Astrocyte of the hippocampus (primary cell): ENCODE measurements around the gene PHLDB1.
"Not testable (repeated sequence)": the region's sequence is repeated elsewhere in the genome, so short reads cannot be mapped to it uniquely, and the experiment has no call there.

ENCODE experiments used
- DNase-seq: peaks from one replicate; pipeline ENCODE4 v3.0.0; 2011; ENCODE audit warnings: low read depth, low spot score

PHLDB1 gene

DNA sequence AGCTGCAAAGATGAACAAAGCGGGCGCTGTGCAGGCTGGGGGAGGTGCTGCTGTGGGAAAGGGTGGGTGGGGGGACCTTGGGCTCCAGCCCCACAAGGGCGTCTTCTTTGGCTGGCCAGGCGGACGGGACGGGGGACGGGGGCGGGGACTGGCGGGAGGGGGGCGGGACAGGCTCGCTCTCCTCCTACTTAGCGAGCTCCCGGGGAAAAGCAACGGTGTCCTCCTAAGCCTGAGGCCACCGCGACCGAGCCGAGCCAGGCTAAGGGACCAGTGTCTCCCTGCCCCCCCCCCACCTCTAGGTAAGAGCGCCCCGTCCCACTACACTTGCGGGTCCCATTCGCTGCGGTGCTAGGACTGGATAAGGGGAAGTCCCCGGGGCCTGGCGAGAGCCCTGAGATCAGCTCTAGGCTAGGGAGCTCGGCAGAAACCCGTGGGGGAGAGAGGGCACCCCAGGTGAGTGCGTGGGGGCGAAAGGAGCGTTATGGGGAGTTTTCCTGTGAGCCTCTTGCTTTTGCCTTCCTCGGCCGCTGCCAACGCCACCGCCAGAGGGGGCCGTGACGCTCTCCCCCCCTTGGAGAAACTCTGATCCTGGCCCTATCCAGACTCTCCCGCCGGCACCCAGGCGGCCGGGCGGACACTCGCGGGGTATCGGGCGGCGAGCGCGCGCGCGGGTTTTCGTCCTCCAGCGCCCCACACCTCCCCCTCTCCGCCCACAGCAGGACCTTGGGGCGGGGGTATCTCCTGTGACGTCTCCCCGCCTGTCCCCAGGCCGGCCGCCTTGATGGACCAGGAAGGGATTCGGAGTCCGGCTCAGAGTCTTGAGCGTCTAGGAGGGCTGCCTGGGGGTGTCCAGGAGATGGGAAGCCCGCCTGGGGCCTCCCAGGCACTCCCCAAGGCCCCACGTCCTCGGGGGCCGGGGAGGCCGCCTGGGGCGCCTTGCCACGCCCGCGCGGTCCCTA is at the start of gene PHLDB1:
Gene PHLDB1 (plus strand): TSS at position 215 of the 959 bp plus-strand sequence. CDS start 6,222 bp downstream, outside the sequence.
- peak; percentile 89 for DNase-seq

DNA sequence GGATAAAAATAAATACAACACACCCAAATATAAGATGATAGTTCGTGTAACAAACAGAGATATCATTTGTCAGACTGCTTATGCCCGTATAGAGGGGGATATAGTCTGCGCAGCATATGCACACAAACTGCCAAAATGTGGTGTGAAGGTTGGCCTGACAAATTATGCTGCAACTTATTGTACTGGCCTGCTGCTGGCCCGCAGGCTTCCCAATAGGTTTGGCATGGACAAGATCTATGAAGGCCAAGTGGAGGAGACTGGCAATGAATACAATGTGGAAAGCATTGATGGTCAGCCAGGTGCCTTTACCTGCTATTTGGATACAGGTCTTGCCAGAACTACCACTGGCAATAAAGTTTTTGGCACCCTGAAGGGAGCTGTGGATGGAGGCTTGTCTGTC is 46.6 kb upstream of the PHLDB1 start:
- DNase-seq: no peak

DNA sequence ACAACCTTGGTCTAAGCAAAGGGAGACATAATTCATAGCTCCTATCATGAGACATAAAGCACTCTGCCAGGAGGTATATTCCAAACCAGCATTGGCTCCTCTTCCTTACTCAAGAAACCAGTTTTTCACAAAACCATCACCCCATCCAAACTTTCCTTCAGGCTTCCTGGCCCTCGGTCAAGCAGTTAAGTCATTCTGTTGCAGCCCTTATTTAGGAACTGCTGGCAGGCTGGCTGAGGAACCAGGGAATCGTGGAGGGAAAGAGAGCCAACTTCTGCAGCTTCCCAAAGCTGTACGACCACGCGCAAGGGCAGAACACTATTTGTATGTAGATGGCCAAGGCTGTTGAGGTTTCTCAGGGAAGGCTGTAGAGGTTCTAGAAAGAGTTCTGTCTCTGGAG is 42.4 kb upstream of the PHLDB1 start:
- peak; percentile 11 for DNase-seq

DNA sequence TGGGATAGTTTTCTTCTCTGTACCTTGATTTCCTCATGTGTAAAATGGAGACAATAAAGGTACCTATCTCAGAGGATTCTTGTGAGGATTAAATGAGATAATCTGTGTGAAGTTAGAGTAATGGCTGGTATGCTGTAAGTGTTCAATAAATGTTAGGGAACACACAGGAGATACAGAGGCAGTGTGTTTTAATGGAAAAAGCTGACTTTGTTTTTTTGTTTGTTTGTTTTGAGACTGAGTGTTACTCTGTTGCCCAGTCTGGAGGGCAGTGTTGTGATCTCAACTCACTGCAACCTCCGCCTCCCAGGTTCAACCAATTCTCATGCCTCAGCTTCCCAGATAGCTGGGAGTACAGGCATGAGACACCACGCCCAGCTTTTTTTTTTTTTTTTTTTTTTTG is 37.7 kb upstream of the PHLDB1 start:
- no peak for DNase-seq

DNA sequence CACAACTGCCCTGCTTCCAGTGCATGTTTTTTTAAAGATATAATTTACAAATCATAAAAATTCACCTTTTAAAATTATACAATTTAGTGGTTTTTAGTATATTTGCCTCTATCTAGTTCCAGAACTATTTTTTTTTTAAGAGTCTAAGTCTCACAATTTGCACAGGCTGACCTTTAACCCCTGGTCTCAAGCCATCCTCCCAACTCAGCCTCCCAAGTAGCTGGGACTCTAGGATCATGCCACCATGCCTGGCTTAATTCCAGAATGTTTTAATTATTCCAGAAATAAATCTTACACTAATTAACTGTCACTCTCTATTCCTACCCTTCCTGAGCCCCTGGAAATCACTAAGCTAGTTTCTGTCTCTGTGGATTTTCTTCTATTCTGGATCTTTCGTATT is 36.6 kb upstream of the PHLDB1 start:
- DNase-seq: no peak

DNA sequence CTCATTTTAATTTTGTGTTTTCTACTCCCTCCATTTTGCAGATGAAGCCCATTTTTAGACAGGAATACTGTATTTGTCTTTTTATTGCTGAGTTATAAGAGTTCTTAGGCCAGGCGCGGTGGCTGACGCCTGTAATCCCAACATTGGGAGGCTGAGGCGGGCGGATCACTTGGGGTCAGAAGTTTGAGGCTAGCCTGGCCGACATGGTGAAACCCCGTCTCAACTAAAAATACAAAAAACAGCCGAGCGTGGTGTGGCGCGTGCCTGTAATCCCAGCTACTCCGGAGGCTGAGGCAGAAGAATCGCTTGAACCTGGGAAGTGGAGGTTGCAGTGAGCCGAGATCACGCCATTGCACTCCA is 35.7 kb upstream of the PHLDB1 start:
- DNase-seq: not testable (repeated sequence)

DNA sequence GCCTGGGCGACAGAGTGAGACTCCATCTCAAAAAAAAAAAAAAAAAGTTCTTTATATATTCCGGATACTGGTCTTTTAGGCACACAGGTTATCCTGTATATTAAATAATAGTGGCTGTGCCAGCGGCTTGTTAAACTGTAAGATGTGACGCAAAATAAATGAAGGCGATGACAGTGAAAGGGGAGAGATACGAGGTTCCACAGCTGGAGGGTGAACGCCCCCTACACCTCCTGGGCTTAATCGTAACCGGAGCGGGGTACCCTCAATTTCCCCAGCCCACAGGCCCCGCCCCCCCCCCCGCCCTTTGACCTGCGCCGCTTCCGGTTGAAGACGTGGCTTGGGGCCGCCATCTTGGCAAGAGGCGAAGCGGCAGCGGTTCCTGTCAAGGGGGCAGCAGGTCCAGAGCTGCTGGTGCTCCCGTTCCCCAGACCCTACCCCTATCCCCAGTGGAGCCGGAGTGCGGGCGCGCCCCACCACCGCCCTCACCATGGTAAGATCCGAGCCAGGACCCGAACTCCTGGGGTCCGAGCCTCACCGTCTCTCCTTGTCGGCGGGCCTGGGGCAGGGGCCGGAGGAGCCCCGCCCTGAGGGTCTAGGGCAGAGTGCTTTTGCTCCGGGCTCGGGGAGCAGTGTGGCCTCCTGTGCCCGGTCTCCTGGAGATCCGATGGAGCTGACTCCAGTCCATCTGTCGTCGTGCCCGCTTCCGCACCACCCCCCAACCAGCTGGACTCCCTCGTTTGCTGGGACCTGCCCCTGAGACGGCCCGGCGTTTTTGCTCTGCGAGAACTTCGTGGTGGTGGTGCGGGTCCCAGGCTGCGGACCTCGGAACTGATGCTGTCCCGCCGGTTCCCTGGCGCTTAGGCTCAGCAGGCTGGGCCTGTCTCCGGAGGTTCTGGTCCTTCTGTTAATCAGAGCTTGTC is 35.1 kb upstream of the PHLDB1 start, which contains the start of gene ARCN1:
Gene ARCN1 (plus strand): TSS at position 349 of the 920 bp plus-strand sequence. CDS start 139 bp downstream, at position 488.
- peak; percentile 90 for DNase-seq

DNA sequence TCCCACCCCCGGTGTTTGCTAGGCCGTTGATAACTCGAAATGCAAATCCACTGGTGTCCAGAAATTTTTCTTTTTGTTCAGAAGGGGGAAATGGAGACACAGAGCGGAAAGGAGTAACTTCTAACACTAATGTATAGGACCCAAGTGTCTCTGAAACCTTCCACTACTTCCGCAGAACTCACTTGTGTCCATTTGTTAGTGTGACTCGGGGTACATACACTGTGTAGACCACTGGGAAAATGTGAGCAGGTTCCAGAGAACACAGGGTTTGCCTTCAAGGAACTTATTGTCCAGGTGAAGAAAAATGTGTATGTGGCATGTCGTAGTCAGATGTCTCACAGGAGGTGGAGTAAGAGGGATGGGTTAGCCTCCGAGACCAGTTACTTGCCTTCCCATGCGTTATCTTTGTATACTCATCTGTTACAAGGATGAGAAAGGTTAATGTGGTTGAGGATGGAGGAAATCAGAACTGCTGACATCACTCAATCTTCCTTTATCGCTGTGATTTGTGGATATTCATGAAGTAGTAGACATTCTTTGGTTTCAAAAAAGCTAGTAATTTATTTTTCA is 34.3 kb upstream of the PHLDB1 start:
- DNase-seq: peak; percentile 49

DNA sequence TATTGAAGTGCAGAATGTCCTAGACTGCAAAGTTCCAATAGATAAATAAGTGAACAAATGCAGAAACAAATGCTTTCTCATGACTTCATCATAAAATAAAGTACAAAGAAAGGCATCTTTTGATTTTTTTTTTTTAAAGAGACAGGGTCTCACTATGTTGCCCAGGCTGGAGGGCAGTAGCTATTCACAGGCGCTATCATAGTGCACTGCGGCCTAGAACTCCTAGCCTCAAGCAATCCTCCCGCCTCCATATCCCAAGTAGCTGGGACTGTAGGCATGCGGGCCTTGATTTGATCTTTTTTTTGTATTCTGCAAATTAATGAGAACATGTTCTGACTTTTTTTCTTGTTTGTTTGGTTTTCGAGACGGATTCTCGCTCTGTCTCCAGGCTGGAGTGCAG is 32.8 kb upstream of the PHLDB1 start:
- DNase-seq: no peak

DNA sequence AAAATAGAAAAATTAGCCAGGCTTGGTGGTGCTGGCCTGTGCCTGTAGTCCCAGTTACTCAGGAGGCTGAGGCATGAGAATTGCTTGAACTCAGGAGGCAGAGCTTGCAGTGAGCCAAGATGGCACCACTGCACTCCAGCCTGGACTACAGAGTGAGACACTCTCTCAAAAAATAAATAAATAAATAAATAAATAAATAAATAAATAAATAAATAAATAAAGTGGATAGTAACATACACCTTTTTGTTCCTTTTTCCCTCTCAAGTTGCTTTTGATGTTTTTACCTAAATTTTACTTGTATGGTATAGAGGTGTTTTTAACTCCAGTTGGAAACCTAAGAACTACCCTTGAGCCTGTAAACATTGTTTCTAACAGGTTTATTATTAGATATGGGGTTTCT is 29.4 kb upstream of the PHLDB1 start:
- DNase-seq: not testable (repeated sequence)

DNA sequence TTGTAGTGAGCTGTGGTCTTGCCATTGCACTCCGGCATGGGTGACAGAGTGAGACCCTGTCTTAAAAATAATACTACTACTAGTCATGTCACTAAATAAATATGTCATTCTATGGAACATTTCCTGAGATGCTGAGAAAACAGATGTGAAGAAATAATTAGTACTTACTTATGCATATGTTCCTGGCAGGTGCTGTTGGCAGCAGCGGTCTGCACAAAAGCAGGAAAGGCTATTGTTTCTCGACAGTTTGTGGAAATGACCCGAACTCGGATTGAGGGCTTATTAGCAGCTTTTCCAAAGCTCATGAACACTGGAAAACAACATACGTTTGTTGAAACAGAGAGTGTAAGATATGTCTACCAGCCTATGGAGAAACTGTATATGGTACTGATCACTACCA is 26.4 kb upstream of the PHLDB1 start:
- DNase-seq: no peak

DNA sequence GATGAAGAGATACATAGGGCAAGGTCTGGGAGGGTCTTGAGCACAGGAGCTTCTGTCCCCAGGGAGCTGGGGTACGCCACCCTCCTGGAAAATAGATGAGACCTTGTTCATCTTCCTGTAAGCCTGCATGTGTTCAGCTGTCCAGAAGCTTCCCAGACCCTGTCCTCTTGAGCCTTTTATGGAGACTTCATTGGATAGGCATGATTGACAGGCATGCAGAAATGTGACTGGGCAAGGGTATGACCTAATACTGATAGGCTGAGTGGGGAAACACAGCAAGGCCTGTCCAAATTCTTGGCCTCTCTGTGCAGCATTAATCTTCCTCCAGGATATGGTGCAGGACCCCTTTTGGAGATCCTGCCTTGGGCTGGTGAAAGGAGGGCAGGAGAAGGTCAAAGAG is 19.5 kb upstream of the PHLDB1 start:
- no peak for DNase-seq

DNA sequence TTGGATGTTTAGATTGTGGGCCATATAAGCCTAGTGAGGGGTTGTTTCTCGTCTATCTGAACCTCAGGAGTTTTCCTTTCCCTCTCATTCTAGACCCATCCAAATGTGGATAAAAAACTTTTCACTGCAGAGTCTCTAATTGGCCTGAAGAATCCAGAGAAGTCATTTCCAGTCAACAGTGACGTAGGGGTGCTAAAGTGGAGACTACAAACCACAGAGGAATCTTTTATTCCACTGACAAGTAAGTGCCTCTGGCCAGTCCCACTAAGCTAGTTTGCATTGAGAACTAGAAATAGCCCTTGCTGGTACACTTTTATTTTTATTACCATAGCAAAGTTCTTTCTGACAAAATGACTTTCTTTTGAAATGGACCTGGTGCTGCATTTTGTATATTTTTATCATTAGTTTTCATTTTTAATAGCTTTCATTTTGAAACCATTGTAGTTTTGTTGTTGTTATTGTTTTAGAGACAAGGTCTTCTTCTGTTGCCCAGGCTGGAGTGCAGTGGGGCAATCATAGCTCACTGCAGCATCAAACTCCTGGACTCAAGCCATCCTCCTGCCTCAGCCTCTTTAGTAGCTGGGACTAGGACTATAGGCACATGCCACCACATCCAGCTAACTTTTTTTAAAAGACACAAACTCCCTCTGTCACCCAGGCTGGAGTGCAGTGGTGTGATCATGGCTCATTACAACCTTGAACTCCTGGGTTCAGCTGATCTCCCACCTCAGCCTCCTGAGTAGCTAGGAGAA is 14.6 kb upstream of the PHLDB1 start:
- DNase-seq: peak; percentile 83

DNA sequence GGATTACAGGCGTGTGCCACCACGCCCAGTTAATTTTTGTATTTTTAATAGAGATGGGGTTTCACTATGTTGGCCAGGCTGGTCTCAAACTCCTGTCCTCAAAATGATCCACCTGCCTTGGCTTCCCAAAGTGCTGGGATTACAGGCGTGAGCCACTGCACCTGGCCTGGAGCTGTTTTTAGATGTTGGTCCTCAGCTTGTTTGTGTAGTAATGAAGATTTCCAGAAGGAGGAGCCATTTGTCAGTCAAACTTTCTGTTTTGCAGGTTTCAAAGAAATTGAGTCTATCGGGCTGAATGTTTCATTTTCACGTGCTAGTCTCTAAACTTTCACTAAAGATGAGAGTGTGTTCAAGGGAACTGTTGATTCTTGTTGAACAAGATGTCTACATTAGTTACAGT is 12.4 kb upstream of the PHLDB1 start:
- peak; percentile 66 for DNase-seq

DNA sequence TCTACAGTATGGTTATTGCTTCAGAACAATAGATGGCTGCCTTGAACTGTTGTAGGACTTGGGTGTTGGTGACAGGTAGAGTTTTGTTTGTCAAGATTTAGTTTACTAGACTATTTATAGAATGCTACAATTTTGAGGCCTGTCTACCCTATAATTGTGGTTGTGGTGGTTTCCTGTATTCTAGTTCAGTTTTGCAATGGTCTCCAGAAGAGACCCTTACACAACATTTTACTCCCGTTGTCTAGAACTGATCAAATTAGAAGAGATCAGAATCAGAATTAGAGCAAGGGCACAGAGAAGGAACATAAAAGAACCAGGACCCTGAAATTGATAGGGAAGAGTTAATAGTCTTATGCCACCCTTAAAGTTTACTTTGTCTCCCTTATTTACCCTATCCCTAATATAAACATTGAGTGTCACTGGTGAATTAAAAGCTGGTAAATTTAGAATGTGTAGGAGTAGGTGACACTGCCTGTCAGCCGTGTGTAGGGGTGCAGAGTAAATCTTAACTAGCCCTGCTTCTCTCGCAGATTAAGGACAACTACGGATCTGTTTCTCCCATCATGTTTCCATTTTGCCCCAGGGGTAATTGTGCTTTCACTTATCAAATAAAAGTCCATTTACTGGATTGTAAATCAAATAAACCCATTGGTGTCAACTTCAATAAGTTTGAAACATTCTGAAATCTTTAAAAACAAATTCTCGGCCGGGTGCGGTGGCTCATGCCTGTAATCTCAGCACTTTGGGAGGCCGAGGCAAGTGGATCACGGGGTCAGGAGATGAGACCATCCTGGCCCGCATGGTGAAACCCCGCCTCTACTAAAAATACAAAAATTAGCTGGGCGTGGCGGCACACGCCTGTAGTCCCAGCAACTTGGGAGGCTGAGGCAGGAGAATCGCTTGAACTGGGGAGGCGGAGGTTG is 10.9 kb upstream of the PHLDB1 start:
- no peak for DNase-seq

DNA sequence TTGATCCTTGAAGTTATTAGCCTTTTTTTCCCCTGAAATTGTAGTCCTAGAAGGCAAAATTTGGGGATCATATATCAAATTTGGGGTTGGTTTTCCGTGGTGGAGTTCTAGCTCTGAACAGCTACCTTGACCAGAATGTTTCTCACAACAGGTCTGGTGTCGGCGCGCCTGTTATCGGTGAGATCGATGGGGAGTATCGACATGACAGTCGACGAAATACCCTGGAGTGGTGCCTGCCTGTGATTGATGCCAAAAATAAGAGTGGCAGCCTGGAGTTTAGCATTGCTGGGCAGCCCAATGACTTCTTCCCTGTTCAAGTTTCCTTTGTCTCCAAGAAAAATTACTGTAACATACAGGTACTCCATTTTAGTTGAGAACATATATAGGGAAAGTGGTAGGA is 9.9 kb upstream of the PHLDB1 start:
- DNase-seq: no peak

DNA sequence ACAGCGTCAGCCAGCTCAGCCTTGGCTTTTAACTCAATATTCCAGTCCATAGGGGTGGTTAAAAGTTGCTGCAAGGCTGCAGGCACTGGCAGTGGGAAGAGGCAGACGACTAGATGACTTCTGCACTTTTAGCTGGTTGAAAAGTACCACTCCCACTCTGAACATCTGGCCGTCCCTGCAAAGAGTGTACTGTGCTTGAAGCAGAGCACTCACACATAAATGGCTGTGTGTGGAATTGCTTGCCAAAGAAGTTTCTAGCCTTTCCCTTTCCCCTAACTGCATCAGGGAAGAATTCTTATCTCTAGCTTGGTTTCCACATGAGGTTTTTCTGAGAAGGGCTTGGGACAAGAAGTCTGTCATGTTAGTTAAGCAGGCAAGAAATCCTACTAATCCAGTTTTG is 5.1 kb upstream of the PHLDB1 start:
- no peak for DNase-seq

DNA sequence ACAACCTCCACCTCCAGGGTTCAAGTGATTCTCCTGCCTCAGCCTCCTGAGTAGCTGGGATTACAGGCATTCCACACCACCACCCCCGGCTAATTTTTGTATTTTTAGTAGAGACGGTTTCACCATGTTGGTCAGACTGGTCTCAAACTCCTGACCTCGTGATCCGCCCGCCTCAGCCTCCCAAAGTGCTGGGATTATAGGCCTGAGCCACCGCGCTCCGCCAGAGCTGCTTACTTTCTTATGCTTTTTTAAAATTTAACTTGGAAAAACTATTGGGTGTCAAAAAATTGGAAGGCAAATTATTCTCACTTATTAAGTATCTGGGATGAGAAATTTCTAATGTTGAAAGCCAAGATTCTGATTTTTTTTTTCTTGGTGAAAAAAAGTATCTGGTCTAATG is 3.7 kb upstream of the PHLDB1 start:
- not testable (repeated sequence) for DNase-seq

DNA sequence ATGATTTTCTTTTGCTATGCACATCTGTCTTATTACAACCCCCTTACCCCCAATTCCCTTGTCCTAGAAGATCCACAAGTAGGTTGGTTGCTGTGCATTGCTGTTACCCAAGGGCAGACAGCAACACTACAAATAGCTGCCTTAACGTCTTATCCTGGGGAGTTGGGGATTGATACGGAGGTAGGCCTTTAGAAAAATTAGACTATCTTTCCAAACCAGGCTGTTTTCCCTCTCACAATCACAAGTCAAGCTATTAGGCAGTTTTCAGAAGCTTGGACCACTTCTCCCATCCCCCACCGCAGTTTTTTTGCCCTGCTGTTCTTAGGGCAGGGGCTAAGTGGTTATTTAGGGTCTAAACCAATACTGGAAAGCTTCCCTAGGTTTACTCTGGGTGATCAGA is 2.8 kb upstream of the PHLDB1 start:
- no peak for DNase-seq
